ENCODE data around the gene LRRC27.

The LRRC27 gene

DNA sequence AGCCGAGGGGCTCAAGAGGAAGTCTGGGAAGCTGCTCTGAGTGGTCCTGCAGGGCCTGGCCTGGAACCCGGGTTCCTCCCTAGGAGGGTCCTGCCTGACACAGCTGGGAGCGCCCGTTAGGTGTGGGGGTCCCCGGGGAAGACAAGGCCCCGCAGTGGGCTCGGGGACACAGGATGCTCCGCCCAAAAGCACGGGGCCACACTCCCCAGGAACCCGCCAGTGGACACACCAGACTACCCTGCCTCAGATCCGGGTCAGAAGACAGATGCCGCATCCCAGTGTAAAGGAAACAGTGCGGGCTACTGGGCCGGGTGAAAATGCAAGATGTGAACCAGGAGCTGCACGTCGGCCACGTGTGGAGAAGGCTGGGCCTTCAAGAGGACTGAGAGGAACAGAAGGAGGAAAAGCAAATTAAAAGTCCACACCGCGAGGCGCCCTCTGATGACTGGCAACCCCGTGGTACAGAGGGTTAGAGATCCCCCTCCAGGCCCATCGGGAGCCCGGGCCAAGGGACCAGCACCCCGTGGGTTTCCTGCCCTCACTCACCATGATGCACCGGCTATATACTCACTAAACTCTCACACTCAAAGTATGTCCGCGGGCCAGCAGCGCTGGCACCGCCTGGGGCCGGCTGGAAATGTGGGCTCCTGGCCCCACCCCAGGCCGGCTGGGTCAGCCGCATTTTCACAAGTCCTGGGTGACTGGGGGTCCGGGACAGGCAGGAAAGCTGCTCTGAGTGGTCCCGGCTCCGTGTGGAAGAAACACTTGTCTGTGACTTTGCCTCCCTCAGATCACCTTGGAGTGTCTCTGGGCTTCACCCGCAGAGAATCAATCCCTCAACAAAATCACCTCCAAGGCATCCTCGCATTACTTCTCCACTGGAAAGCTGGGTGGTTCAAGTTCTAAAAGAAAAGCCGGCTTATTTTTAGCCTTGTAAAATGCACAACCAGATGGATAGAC, 30.3 kb upstream of the LRRC27 start:
- no peak for DNase-seq (ENCODE audit: low read depth)

DNA sequence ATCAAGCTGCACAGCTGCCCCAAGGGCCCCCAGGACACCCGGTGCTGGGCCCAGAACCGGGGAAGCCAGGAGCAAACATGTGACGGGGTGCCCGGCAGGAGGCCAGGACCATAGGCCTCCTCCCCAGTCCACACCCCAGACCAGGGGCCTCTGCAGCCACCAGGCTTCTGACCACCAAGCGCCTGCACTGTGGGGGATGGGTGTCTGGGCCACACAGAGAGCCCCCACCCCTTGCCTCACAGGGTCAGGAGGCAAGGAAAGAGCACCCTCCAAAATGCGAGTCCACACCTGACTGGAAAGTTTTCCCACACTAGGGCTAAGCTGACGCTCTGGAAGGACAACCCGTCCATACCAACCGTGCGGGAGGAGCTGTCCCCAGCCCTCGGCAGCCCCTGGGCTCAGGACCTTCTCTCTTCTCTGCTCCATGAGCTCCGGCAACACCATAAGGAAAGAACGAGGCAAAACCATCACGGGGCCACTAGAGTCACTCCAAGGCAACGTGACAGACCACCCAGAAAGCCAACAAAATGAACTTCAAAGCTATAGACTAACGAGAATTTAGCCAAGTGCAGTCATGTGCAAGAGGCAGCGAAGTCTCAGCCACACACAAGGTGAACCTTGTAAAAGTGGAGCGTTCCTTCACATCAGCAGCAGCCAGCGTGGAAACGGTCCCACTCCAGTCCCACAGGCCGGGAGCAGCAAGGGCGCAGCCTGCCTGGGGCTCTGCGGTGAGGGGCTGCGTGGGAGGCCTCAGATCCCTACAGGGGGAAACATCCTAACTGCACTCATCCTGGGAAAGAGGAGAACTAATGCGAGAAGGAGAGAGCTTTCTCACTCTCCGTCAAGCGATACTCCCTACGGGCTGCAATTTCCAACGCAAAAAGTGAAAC, 29.3 kb upstream of the LRRC27 start:
- DNase-seq (ENCODE audit: low read depth) = no peak

DNA sequence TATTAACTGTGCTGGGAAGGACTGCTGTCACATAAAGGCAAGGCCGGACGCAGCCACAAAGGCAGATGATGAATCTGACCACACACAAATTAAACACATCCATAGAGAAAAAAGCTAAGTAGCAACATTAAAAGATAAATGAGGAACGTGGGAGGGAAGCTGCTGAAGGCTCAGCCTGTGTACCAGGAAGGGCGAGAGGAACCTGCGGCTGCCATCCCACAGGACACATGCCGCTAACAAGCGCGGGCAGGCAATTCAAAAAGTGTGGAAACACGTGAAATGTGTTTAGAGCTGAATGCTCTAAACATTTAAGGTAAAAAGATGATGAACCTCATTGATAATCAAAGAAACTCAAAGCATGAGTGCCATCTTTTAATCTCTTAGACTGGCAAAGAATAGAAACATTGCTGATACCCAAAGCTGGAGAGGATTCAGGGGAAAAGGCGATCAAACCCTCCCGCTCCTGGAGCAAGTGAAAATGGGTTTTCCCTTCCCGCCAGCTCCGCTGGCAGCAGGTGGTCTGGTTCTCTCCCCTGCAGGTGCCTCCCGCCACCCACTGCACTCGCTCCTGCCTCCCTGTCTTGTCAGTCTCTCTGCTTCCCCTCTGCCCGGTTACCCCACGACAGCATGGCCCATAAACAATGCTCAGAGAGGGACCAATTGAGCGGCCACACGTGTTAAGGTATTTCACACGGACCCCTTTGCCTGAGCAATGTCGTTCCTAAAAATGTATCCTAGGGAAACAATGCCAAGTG, 28.5 kb upstream of the LRRC27 start:
- no peak for DNase-seq (ENCODE audit: low read depth)

DNA sequence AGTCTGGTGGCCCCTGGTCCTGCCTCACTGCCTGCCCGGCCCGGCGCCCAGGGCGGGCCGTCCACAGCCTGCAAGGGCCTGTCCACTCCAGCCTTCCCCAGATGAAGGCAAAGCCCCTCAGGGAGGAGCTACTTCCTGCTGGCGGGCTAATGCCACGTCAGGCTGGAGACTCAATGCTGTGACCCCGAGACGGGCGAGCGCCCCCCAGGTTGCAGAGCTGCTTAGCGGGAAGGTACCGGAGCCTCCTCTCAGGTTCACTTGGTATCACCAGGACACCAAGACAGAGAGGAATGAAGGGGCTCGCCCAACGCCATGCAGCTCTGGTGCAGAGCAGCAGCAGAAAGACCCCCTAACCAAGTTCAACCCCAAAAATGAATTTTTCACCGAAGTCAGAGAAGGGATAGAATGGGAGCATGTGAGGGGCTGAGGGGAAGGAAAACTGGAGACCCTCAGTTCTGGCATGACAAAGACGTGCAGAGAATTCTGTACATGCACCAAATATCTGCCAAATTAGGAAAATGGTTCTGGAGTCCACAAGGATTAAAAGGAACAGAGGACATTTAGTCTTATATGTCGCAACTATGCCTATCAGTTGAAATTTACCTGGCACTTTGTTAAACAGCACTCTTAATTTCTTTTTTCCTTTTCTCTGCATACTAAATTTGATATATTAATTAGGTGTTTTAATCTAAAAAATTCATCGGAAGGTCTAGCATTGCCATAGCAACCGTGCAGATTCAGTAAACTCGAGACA, 27.1 kb upstream of the LRRC27 start:
- DNase-seq (ENCODE audit: low read depth) = no peak

DNA sequence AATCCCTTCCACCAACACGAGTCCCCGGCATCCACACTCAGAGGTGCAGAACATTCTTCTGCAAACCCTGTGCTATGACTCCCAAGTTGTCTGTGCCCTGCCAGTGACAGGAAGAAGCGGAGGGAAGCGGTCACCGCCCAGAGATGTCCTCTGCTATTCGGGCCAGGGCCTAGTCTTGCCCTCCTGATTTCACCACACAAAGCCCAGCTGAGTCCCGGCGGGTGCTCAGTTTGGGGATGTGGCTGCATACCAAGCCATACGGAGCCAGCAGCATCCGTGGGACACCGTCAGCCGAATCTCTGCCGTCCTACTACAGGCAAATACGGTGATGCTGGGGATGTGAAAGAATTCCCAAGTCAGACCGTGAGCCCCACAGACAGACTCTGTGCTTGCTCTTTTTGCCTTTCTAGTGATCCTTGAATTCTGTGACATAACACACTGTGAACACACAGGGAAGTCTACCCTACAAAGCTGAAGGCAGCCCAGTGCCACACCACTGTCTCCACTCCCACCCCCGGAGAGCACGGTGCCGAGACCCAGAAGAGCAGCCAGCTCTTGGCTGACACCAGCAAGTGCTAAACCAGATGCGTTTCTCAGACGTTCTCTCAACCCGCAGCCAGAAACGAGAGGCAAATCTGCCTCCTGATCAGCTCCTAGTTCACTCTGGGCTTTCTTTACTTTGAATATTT, 26.2 kb upstream of the LRRC27 start:
- no peak for DNase-seq (ENCODE audit: low read depth)

DNA sequence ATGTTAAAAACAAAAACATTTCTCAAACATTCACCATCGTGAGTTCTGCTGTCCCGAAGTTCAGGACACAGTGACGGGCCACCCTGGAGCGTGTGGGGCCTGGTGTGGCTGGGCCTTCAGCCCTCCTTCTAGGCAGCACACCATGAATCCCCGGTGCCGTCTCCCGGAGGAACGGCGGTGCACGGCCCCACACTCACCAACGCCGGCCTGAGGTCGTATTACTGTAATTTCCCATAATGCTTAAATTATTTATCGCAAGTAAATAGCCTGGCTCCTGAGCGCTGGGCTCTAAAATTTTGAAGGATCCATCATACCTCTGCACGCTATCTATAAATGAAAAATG, 25.7 kb upstream of the LRRC27 start:
- no peak for DNase-seq (ENCODE audit: low read depth)

DNA sequence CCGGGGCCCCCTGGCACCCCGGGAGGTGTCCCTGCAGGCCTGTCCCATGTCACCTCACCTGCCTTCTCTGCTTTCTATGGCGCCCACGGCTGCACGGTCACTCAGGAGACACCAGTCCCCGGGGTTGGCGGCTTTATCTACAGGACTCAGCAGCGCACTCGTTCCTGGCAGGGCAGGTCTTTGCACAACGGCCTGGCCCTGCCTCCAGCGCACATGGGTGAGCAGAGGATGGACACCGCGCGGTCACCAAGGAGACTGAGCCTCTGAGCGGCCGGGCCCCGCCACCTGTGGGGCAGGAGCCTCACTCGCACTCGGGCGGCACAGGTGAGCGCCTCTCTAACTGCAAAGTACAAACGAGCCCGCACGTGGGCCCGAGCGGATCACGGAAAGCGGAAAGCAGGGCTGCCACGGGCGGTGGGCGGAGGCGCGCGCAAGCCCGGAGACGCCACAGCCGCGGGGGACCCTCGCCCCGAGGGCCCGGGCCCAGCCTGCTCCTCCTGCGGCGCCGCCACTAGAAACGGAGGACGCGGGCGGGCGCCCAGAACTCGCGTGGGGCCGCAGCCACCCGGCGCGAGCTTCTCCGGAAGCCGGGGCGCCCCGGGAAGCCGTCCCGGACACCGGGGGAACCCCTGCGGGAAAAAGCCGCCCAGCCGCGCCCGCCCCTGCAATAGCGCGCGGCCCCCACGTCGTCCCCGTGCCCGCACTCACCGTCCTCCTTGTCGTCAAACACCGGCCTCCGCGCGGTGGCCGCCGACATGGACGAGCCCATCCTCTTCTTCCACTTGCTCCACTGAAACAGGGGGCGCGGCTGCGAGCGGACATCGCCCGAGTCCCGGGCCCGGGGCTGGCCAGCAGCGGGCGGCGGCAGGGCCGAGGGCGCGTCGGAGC, 24.9 kb upstream of the LRRC27 start:
- DNase-seq (ENCODE audit: low read depth) = no peak

DNA sequence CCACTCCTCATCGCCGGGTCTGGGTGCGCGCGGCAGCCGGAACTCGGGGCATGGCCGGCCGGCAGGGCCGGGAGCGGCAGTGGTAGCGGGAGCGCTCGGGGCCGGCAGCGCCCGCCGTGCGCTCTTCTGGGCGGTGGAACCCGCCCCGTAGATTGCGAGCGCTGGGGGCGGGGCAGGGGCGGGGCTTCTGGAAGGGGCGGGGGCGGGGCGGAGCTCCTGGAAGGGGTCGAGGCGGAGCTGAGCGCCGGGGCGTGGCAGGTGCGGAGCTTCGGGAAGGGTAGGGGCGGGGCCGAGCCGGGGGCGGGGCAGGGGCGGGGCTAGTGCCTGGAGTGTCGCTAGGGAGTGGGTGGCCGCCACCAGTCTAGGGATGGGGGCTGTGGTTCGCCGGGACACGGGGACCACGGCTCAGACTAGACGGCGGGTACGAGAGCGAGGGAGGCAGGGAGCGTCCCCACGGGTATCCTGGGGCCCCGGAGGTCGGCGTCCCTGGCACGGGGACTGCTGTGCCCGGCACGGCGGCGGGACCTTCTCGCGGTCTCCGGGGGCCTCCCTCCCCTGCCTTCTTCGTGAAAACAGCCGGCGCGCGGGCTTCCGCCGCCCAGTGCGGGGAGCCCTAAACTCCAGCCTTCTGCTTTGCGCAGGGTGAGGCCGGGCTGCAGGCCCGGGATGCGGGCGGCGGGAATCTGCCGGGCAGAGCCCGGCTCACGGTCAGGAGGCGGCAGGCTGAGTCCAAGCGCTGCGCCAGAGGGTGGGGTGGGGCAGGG, 24.0 kb upstream of the LRRC27 start, which contains the start of gene STK32C:
Gene STK32C, minus strand, starts transcription at position 128 of the 764 bp plus-strand sequence. Its CDS starts 117 bp downstream, at position 11.
- no peak for DNase-seq (ENCODE audit: low read depth)

DNA sequence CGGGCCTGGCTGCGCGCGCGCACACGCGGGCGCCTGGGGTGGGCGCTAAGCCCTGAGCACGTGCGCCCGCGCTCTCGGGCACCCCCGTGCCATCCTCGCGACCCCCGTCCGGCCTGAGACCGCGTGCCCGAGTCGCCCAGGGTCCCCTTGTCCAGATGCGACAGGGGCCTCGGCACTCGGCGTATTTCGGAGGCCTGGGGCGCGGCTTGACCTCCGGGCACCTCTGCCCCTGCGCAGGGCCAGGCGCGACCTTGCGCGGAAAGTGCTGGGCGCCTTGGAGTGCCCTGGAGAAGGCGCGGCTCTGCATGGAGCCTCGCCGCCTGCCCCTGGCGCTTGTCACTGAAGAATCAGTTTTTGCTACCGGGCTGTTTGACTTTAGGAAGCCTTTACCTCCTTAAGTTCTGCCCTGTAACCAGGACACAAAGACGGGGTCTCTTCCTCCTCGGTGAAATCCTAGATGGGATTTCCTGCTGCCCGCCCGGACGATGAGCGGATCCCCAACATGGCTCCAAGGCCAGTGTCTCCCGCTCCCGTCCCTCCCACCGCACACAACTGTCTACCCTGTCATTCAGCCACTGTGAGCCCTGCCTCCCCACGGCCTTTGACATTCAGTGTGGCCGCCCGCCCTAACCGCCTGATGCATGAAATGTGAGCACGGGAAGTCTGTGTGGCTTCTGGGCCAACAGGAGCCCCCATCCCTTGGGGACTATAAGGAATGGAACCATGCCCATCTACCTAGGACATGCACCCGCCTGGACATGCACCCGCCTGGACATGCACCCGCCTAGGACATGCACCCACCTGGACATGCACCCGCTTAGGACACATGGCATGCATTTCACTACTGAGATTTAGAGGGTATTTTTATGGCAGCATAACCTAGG, 23.2 kb upstream of the LRRC27 start:
- DNase-seq (ENCODE audit: low read depth) = no peak

DNA sequence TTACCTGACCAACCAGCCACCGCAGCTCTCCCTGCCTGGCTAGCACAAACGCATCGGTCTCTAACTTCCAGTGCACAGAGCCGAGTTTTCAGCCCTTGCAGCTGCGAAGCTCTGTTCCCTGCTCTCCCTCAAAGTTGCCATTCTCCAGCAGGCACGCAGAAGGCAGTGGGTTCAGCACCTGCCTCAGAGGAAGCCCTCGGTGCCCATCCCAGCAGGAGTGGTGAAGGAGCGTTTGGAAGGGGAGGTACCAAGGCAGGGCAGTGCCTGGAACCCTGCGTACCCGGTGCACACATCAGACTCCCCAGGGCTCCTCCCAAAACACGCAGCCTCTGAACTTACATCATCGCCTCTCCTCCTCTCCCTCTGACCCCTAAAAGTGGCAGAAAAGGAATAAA, 22.5 kb upstream of the LRRC27 start:
- no peak for DNase-seq (ENCODE audit: low read depth)

DNA sequence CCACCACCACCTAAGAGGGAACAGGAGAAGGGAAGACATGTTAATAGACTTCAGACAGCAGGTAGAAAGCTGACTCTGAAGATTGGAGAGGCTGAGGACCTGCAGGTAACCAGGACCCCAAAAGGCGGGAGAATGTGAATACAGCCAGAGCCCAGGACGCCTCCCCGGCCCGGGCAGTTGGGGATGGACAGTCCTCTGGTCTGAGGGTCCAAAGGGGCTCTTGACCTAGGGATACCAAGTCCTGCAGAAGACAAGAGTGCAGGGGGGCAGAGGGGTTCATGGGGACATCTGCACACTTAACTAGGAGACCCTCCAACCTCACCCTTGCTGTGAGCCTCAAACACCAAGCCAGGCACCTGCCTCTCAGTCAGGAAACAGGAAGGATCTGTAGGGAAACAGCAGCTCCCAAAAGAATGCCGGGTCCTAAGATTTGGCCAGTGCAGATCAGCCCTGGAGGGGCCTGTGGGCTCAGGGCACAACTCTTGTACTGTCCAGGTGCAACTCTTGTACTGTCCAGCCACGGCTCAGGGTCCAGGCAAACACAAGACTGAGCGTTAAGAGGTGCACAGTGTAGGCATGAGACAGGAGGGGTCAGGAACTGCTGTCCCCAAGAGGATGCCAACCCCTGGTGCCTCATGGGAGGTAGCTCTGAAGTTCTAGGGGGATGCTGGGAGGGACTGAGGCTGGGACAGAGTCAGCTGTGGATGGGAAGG, 22.0 kb upstream of the LRRC27 start:
- DNase-seq (ENCODE audit: low read depth) = no peak

DNA sequence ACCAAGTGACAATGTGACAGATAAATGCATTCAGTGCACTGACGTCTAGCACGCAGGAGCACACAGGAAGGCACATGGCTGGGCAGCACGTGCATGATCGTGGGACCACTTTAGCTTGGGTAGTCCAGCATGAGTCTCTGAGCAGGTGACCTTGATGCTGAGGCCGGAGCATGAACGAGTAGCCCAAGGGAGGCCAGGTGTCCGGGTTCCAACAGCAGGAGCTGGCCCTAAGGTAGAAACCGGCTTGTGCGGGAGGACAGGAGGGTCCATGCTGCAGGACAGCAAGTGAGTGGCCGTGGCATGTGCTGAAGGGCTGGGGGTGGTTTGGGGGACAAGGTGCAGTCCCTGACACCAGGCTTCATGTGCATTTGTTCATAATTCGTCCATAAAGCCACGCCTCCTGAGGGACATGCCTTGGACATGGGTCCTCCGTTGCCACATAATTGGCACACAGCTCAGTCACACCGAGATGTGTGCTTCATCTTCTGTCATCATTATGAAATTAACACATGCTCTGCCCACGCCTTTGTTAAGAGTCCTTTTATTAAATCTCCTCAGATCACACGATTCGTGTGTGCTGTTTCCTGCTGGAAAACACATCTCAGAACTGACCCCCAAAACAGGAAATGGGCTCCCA, 21.2 kb upstream of the LRRC27 start:
- no peak for DNase-seq (ENCODE audit: low read depth)

DNA sequence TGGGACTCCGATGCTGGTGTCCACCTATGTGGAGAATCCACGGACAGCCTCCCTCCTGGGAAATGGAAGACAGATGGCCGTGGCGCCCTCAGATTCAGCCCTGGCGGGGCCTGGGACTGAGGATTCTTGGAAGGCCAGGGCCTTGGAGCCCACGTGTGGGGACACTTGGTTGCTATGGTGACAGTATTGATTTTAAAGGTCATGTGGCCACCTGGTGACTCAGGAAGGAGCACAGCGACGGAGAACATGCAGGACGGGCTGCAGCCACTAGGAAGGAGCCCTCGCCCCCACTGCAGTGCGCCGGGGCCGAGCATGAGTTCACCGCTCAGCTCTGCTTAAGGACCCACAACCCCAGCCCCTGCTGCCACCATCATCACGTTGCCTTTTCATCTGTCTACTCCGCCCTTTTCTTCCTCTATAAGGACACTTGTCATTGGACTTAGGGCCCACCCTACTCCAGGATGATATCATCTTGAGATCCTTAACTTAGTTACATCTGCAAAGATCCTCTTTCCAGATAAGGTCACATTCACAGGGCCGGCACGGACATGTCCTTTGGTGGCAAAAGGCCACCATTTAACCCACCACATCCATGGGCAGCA, 20.6 kb upstream of the LRRC27 start:
- DNase-seq (ENCODE audit: low read depth) = no peak

DNA sequence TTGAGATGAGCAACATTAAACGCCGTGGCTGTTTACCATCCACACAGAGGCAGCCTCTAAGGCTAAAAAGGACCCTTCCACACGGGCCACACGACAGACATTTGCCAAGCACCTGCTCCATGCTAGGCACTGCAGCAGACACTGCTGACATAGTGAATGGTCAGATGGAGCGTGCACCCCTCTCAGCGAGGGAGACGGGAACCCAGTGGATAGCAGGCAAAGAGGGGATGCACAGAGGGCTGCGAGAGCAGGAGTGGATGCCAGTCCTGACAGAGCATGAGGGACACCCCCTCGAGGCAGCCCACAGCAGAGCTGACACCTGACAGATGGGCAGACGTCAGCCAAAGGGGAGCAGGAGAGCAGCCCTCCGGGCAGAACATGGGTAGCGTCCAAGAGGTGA, 18.7 kb upstream of the LRRC27 start:
- DNase-seq (ENCODE audit: low read depth) = no peak

DNA sequence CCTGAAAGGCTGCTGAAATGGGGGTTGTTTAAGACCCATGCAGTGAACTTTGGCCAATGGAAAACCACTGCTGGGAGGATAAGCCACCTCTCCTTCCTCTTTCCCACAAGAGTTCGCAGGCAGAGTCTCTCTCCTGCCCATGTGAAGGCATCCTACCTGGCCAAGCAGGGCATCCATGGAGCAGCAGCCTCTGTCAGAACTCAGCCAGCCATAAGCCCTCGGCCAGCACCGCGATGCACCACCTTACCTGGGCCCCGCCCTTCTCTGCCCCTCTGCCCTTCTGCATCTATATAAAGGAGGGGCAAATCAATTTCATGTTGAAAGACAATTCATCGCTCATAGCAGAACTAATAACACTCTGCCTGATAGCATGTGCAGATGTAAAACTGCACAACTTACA, 18.1 kb upstream of the LRRC27 start:
- DNase-seq (ENCODE audit: low read depth) = no peak

DNA sequence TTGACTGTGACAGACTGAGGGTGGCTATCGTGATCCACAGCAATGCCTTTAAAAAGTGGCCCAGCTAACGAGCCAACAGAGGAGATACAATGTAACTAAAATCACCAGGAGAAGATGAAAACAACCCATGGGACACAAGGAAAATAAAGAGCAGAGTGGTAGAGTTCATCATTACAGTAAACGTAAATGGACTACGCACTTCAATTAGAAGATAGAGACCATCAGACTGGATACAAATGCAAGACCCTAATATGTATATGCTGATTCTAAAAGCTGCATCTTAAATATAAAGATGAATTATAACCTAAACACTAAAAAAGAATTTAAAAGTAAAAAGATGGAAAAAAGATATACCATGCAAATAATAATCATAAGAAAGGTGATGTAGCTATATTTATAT, 17.7 kb upstream of the LRRC27 start:
- DNase-seq (ENCODE audit: low read depth) = no peak

Measured in GM04503 (cell line).